Activated T-cell treated with anti-CD3 and anti-CD28 coated beads for 24 hours (primary cell): ENCODE measurements around the gene GSTT2.
"Not testable (repeated sequence)": the region's sequence is repeated elsewhere in the genome, so short reads cannot be mapped to it uniquely, and the experiment has no call there.

Source experiments
- DNase-seq: peaks from one replicate; pipeline ENCODE4 v3.0.0-alpha.2; 2020; ENCODE audit warnings: low read depth

Gene GSTT2

GRCh38 chr22:23974836-23975352 lies 5.0 kb upstream of the GSTT2 start:
- not testable (repeated sequence) for DNase-seq

GRCh38 chr22:23977304-23977703 lies 2.6 kb upstream of the GSTT2 start:
- DNase-seq, result not testable (repeated sequence)

GRCh38 chr22:23980567-23980966 lies 633 bp downstream of the GSTT2 start:
- DNase-seq, result not testable (repeated sequence)

- DNase-seq, result no peak
Observed at GRCh38 chr22:23984430-23984829, 4.5 kb downstream of the GSTT2 start.

GRCh38 chr22:23986089-23986488 lies 6.2 kb downstream of the GSTT2 start:
- DNase-seq, result not testable (repeated sequence)

GRCh38 chr22:23986538-23987178 lies 6.7 kb downstream of the GSTT2 start:
- not testable (repeated sequence) for DNase-seq

GRCh38 chr22:23989583-23990244 lies 9.8 kb downstream of the GSTT2 start:
- DNase-seq, result not testable (repeated sequence)

- not testable (repeated sequence) for DNase-seq
Observed at GRCh38 chr22:23993080-23993479, 13.1 kb downstream of the GSTT2 start.

GRCh38 chr22:23993581-23994177 lies 13.7 kb downstream of the GSTT2 start:
- DNase-seq, result not testable (repeated sequence)

GRCh38 chr22:23997092-23997491 lies 17.2 kb downstream of the GSTT2 start:
- DNase-seq, result no peak

GRCh38 chr22:23999779-24000178 lies 19.8 kb downstream of the GSTT2 start:
- DNase-seq, result not testable (repeated sequence)

GRCh38 chr22:24001314-24001713 lies 21.4 kb downstream of the GSTT2 start:
- DNase-seq, result no peak

GRCh38 chr22:24002272-24002671 lies 22.3 kb downstream of the GSTT2 start:
- no peak for DNase-seq

GRCh38 chr22:24002851-24003250 lies 22.9 kb downstream of the GSTT2 start:
- DNase-seq, result no peak

- no peak for DNase-seq
Observed at GRCh38 chr22:24003887-24004286, 24.0 kb downstream of the GSTT2 start.

GRCh38 chr22:24005201-24005600 lies 25.3 kb downstream of the GSTT2 start, which contains the start of gene GSTT4:
Gene GSTT4, minus strand, starts transcription at chr22:24005453. Its CDS starts 97 bp downstream, at chr22:24005356.
- no peak for DNase-seq

GRCh38 chr22:24006207-24006913 lies 26.4 kb downstream of the GSTT2 start:
- DNase-seq, result no peak

GRCh38 chr22:24006914-24007214 lies 26.9 kb downstream of the GSTT2 start:
- DNase-seq, result no peak

- no peak for DNase-seq
Observed at GRCh38 chr22:24007253-24008021, 27.5 kb downstream of the GSTT2 start.

GRCh38 chr22:24008022-24008283 lies 28.0 kb downstream of the GSTT2 start:
- no peak for DNase-seq

GRCh38 chr22:24008381-24009226 lies 28.7 kb downstream of the GSTT2 start:
- no peak for DNase-seq
